NB4 (cell line): Measurements from ENCODE around the gene ST8SIA1.

Experiments
- DNase-seq: peaks from one replicate; pipeline ENCODE4 v3.0.0; 2010; ENCODE audit warnings: low read depth
- H3K4me3 ChIP-seq: one replicate; pipeline ENCODE4 v1.5.1; 2011; ENCODE audit warnings: mild to moderate bottlenecking, low read depth, low read length, moderate library complexity
- MYC ChIP-seq: IDR thresholded peaks from 2 replicates; pipeline ENCODE4 v1.6.1; 2011; ENCODE audit warnings: low read depth, low read length
- POLR2A ChIP-seq: IDR thresholded peaks from 2 replicates; pipeline ENCODE4 v1.6.1; 2011; ENCODE audit warnings: mild to moderate bottlenecking; ENCODE audit not compliant: insufficient read length; ENCODE audit errors: extremely low read depth
- TF ChIP-seq, protein P1 (sequence below): IDR thresholded peaks from 2 replicates; pipeline ENCODE4 v1.6.1; 2011; ENCODE audit warnings: low read depth, low read length
- TF ChIP-seq, protein P2 (sequence below): IDR thresholded peaks from one replicate; pipeline ENCODE4 v1.5.1; 2012; ENCODE audit warnings: low read depth, low read length

The ST8SIA1 gene

DNA sequence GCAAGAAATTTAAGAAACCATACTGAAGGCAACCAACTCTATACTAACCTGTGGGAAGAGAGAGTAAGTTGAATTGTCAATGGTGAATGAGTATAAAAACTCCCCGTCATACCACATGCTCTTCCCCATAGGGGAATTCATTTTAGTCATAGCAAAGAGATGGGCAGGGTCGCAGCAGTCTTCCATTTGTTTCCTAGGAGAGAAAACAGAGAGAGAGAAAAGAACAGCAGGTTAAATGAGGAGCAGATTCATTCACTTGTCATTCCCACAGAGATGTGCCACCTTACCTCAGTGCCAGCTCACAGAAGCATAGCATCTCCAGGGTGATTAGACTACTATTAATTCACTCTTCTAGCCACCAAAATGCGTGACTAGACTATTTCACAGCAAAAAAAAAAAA, 47.4 kb downstream of the ST8SIA1 start:
- TF ChIP-seq, protein P1, sequence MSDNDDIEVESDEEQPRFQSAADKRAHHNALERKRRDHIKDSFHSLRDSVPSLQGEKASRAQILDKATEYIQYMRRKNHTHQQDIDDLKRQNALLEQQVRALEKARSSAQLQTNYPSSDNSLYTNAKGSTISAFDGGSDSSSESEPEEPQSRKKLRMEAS, result no peak
- TF ChIP-seq, protein P2, sequence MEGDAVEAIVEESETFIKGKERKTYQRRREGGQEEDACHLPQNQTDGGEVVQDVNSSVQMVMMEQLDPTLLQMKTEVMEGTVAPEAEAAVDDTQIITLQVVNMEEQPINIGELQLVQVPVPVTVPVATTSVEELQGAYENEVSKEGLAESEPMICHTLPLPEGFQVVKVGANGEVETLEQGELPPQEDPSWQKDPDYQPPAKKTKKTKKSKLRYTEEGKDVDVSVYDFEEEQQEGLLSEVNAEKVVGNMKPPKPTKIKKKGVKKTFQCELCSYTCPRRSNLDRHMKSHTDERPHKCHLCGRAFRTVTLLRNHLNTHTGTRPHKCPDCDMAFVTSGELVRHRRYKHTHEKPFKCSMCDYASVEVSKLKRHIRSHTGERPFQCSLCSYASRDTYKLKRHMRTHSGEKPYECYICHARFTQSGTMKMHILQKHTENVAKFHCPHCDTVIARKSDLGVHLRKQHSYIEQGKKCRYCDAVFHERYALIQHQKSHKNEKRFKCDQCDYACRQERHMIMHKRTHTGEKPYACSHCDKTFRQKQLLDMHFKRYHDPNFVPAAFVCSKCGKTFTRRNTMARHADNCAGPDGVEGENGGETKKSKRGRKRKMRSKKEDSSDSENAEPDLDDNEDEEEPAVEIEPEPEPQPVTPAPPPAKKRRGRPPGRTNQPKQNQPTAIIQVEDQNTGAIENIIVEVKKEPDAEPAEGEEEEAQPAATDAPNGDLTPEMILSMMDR, result no peak
- no peak for TF ChIP-seq POLR2A
- no peak for TF ChIP-seq MYC
- H3K4me3 ChIP-seq, result no peak overlapping the region
- DNase-seq, result no peak

DNA sequence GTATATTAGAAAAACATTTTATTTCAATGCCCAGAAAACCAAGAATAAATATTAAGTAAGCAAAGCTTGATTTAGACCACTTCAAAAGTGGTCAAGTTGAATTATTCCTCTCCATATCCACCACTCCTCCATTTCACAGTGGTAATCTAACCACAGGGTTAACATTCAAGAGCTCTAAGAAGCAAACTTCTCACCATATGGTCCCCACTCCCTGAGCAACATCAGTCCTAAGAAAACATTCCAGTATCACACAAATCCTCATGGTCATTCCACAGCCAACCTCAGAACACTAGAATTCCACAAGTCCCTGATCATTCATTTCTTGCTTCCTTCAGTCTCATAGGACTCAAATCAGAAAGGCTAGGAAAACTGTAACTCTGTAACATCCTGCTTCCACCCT, 47.9 kb downstream of the ST8SIA1 start:
- DNase-seq, result no peak
- H3K4me3 ChIP-seq, result no peak overlapping the region
- TF ChIP-seq POLR2A (no peak), MYC (no peak)
- TF ChIP-seq, protein P1, result no peak
- TF ChIP-seq, protein P2, result no peak

DNA sequence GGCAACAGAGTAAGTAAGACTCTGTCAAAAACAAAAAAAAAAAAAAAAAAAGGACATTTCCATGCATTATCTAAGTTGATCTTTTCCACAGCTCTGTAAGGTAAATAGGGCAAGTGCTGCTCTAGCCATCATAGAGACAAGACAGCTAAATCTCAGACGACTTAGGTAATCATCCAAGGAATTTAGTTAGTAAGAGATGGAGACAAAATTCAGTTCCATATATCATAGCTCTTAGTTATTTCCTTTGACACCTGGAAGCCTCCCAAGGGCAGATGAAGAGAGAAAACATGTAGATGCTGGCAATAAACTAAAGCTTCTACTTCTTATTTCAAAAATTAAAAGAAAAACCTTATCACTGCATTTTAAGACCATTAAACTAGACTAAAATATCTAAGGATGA, 48.7 kb downstream of the ST8SIA1 start:
- no peak overlapping the region for H3K4me3 ChIP-seq
- no peak for DNase-seq
- TF ChIP-seq POLR2A (no peak), MYC (no peak)
- TF ChIP-seq, protein P2, result no peak
- TF ChIP-seq, protein P1, result no peak

DNA sequence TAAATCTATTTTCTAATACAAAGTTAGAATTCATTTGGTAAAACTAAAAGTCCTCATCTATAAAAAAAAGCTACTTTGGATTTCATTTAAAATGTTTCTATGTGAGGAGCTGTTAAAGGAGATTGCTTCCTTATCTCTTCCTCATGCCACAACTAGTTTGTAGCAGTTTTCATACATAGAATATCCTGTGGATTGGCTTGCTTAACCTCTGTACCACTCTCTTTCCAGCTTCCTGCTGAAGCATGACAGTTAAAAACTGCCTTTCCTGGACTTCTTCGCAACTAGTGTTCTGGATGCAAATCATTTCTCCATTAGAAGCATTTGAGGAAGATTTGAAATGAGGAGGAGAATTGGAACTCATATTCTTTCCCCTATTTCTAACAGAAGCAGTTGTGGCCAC, 49.6 kb downstream of the ST8SIA1 start:
- no peak overlapping the region for H3K4me3 ChIP-seq
- DNase-seq, result no peak
- TF ChIP-seq, protein P2, result no peak
- TF ChIP-seq, protein P1, result no peak
- TF ChIP-seq MYC (no peak), POLR2A (no peak)

DNA sequence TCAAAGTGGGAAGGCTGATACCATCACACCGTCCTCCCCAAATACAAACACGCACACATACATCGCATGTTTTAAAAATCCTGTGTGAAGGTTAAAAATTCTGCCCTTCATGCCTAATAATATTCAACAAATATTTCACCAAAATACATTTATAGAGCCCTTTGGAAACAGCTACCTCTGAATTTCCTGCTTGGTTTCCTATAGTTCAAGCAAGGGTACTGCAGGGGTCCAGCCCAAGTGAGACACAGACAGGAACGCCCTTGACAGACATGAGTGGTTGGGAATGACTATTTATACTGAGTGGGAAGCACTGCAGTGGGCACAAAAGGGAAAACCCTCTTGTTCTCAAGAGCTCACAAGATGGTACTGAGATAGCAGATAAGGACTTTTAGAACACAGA, 51.0 kb downstream of the ST8SIA1 start:
- TF ChIP-seq, protein P2, result no peak
- no peak for TF ChIP-seq POLR2A
- no peak for DNase-seq

DNA sequence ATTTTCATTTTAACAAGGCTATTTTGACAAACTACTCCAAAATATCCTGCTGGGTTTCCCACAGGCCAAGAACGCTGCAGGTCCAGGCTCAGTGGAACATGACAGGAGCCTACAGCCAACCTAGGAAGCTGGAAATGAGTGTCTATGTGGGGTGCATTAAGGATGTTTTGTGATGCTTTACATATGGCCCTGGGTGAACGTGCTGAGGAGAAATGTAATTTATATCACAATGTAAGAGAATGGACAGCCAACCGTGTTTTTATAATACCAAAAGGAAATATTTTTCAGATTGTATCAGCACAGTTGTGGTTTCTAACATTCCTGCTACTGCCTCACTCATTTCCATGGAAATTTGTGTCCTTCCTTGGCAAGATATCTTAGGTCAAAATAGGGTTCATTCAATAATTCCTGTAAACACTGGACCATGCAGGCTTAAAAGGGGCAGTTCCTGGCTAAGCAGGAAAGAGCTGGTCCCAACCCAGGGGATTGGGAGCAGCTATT, 51.5 kb downstream of the ST8SIA1 start:
- no peak for DNase-seq
- TF ChIP-seq POLR2A (no peak), MYC (no peak)
- TF ChIP-seq, protein P2, result no peak
- TF ChIP-seq, protein P1, result no peak
- no peak overlapping the region for H3K4me3 ChIP-seq

More for the DNA sequence above, 51.0 kb downstream of the ST8SIA1 start:
- H3K4me3 ChIP-seq, result no peak overlapping the region
